ENCODE data around the gene AGPAT4.

AGPAT4 gene

GRCh38 chr6:161254464-161255253, 19.2 kb downstream of the AGPAT4 start:
- DNase-seq, result no peak

GRCh38 chr6:161254126-161254463, 19.8 kb downstream of the AGPAT4 start:
- no peak for DNase-seq

- DNase-seq, result no peak
Measured at GRCh38 chr6:161251345-161251744, 22.5 kb downstream of the AGPAT4 start.

GRCh38 chr6:161249327-161249726, 24.5 kb downstream of the AGPAT4 start:
- no peak for DNase-seq

GRCh38 chr6:161246725-161247124, 27.1 kb downstream of the AGPAT4 start:
- DNase-seq, result no peak

- DNase-seq, result no peak
Measured at GRCh38 chr6:161245363-161245762, 28.5 kb downstream of the AGPAT4 start.

GRCh38 chr6:161244725-161245124, 29.1 kb downstream of the AGPAT4 start:
- DNase-seq, result no peak

GRCh38 chr6:161242779-161243693, 30.8 kb downstream of the AGPAT4 start:
- no peak for DNase-seq

- no peak for DNase-seq
Measured at GRCh38 chr6:161242113-161242512, 31.7 kb downstream of the AGPAT4 start.

GRCh38 chr6:161239001-161239400, 34.9 kb downstream of the AGPAT4 start:
- no peak for DNase-seq

GRCh38 chr6:161238500-161238899, 35.4 kb downstream of the AGPAT4 start:
- DNase-seq, result no peak

GRCh38 chr6:161238081-161238480, 35.8 kb downstream of the AGPAT4 start:
- DNase-seq, result no peak

GRCh38 chr6:161237176-161237575, 36.7 kb downstream of the AGPAT4 start:
- DNase-seq, result no peak

- no peak for DNase-seq
Measured at GRCh38 chr6:161235776-161236633, 37.9 kb downstream of the AGPAT4 start.

- DNase-seq, result no peak
Measured at GRCh38 chr6:161233986-161234661, 39.7 kb downstream of the AGPAT4 start.

GRCh38 chr6:161232467-161232866, 41.4 kb downstream of the AGPAT4 start:
- DNase-seq, result no peak

- no peak for DNase-seq
Measured at GRCh38 chr6:161232010-161232409, 41.9 kb downstream of the AGPAT4 start.

GRCh38 chr6:161230339-161230738, 43.5 kb downstream of the AGPAT4 start:
- no peak for DNase-seq

- DNase-seq, result no peak
Measured at GRCh38 chr6:161228921-161229591, 44.8 kb downstream of the AGPAT4 start.

- no peak for DNase-seq
Measured at GRCh38 chr6:161228096-161228495, 45.8 kb downstream of the AGPAT4 start.

- no peak for DNase-seq
Measured at GRCh38 chr6:161227004-161227960, 46.6 kb downstream of the AGPAT4 start.
